GM19372 (cell line): ENCODE data around the gene KCNJ6.
"Not testable (repeated sequence)": the region's sequence is repeated elsewhere in the genome, so short reads cannot be mapped to it uniquely, and the experiment has no call there.

Experiments
- ATAC-seq: cut with Tn5 transposase; IDR thresholded peaks from one replicate; pipeline ENCODE4 v1.9.1; 2021; ENCODE audit warnings: mild to moderate bottlenecking, low read depth, moderate library complexity; ENCODE audit not compliant: unreplicated experiment

KCNJ6 gene

DNA sequence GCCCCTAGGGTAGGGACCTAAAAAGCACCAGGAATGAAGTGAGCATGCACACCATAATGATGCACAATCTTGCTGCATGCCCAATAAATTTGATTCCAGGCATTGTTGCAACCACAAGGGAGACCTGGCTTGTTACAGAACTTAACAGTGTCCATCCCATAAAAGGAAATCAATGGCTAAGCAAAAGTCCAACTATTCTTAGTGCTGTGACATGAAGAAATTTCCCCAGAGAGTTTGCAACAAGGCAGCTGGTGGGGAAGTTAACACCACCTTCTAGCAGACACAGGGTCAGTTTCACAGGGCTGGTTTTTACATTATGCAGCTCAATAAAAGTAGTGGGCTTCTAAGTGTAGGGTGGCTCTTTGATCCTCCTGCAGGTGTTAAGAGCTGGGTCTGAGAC, 221.1 kb downstream of the KCNJ6 start:
- ATAC-seq, result no peak

DNA sequence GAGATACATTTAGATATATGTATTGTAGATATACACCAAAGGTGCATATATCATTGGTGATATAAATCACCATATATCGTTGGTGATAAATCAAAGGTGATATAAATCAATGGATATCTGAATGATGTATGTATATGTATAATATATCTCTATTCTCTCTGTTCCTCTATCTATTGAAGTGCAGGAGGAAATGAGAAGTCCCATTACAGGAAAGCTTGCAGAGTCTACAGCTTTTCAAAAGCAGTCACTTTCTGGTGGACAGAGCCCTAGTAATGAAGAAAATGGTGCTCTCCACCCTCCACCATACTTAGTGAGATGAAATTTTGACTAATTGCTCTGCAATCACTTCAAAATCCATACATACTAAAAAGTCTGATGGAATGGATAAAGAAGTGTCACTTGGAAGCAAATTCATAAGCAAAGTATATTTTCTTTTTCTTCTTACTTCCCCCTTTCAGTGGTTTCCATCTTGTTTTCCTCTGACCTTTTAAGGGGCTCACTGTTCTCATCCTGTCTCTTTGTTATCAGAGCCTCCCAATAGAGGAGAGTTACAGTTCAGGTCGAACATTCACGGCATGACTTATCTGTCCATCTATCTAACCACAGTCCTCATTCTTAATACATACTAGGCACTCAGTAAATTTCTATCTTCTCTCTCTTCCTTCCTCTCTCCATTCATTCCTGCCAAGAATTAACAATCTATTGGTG, 227.2 kb downstream of the KCNJ6 start:
- ATAC-seq, result no peak

DNA sequence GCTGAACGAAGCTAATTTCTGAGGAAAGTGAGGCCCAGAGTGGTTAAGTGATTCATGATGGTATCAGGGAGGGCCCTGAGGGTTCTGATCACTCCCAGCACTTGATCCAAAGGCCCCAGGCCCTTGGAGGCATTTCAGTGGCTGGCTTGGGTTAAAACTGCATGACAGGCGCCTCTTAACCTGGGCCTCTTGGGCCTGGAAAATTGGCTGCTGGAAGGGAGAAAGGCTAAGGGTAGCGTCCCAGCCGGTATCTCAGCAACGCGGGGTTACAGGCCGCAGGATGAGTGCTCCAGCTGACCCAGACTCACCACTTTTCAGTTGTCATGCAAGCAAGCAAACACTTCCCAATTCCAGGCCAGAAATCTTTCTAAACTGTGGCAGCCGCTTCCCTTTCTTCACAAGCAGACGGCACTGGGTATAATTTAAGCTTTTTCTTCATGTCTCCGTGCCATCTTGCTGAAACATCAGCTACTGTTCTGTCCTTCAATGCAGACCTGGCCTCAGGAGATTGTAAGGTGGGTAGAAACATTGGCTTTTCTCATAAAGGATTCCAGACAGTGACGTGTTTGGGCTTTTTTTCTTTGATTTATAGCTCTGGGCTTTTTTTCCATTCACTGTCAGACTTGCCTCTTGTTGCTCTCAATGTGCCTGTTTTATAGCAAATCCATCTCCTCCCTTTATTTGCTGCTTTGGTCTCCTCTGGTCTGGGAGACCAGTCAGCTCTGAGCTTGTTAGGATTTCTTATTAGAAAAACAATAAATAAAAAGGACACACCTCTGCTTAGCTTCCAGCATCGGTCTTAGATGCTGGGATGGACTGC, 229.1 kb downstream of the KCNJ6 start:
- ATAC-seq, result no peak

DNA sequence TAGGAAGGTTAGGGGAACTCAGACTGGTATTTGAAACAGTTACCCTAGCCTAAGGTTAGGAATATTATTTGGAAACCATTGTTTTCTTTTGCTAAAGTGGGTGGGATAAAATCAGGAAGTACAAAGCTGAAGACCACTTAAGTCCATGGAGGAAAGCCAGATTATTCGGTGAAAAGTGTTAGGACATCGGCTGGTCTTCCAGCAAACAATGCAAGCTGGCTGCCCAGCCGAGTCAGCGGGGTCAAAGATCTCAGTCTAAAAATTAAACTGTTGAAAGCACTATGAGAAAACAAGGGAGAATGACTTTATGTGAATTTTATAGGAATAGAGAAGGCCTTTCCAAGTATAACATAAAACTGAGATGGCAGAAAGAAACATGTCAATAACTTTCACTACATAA, 231.7 kb downstream of the KCNJ6 start:
- no peak for ATAC-seq

DNA sequence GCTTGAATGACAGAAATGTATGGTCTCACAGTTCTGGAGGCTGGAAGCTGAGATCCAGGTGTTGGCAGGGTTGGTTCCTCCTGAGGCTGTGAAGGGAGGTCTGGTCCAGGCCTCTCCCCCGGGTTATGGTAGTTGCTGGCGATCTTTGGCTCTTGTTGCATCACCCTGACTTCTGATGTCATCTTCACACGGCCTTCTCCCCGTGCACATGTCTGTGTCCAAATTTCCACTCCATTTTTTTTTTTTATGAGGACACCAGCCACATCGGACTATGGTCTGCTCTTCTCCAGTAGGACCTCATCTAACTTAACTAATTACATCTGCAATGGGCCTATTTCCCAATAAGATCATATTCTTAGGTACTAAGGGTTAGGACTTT, 232.2 kb downstream of the KCNJ6 start:
- ATAC-seq, result no peak

DNA sequence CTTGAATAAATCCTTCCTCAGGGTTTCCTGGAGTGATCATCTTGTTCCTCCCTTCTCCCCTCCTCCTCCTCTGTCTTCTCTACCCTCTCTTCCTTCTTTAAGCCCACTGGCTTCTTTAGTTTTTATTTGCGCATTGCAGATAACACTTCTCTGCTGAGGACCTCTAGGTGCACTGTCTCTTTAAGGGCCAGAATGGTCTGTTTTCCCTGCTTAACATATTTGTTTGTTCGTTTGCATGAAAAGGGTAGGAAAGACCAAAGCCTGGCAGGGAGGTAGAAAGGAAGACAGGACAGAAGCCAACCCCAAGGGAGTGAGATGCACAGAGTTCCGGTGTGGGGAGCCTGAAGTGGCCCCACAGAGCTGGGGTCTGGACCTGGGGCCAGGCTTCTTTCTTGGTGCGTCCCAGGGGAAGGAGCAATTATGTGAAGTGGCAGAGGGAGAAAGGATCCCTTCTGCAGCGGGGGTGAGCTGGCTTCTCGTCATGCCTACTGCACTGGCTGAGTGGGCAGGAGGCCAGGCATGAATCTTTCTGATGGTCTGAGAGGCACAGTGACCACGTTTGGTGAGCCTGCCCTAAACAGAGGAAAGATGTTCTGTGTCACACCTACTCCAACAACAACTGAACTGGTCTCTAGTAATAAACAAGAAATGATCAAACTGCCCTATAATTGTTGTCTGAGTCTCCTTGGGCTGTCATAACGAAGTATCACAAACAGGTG, 232.7 kb downstream of the KCNJ6 start:
- ATAC-seq, result no peak

DNA sequence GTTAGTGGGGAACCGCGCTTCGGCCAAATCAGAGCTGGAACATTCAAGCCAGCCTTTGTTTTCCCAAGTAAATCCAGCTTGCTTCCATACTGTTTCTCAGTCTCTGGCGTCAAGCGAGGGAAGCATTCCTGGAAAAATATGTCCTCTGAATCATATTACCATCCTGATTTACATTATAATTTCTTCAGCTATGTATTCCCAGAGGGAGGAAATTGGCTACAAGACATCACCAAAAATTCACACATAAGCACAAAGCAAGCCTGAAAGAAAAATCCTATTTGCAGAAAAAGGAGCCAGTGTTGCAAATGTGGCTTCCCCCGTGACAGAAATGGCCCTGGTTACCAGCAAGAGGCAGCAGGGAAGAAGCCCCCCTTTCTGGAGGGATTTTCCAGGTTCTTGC, 233.3 kb downstream of the KCNJ6 start:
- ATAC-seq, result no peak

DNA sequence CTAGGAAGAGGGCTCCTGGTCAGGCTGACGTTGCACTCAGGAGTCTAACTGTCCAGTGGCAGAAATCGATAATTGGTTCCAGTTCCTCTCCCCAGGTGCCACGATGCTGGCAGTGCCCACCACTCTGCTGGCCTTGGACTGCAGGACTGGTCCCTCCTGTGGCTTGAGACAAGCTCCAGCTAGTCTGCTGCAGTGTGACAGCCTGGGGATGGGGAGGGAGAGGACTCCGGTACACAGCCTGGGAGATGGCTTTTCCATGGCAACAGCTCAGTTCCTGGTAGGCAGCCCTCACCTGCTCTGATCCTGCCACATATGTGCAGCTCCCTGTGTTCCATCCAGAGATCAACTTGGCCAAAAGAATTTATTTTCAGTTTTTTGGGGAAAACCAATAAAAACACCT, 239.3 kb downstream of the KCNJ6 start:
- ATAC-seq, result no peak

DNA sequence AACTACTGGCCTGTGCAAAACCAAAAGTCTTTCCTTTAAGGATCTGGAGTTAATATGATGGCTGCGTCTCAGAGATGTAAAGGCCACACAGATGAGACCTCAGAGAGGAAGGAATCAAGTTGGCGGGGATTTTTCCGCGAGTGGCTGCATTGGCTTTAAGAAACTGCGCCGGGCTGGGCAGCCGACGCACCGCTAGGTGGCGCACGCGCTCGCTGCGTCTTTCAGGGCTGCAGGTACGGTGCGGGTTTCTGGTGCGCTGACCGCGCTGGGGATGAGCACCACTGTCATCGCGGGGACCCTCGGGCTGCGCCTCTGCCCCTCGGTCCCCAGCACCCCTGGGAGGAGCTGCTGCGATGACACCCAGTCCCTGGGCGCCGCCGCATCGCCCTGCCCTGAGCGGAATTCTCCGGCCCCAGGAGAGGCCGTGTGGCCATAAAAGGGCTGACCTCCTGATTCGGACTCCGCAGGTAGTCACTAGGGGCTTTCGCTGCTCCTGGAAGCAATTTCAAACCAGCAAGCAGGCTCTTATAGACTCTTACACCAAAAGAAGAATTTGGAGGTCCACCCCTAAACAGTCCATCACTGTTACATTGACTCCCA, 241.0 kb downstream of the KCNJ6 start:
- no peak for ATAC-seq

DNA sequence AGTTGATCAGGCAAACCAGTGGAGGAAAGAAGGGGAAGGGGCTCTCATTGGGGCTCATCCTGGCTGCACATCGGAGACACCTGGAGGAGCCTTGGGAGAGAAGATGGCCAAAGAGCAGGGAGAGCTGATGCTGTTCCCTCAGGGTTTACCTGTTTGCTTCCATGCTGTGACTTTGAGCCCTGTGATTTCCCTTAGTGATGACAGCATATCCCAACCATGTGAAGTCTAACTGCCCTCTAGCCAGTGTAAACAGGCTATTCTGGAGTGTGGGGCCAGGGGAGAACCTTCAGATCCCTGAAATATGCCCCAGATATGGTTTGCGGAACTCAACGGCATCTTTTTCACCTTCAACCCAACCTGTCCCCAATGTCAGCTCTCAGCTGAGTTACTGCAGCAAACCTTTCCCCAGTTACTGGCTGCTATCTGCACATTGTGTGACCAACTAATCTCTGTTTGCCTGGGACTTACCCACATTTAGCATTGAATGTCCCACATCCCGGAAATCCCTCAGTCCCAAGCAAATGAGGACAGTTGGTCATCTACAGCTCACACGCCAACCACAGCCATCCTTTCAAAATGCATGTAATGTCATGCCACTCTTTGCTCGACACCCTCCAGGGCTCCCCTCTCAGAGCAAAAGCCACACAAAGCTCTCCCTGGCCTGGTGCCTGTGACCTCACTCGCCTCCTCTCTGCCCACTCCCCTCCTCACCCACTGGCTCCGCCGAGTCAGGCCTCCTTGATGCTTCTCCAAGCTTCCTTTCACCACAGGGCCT, 242.3 kb downstream of the KCNJ6 start:
- ATAC-seq, result no peak

DNA sequence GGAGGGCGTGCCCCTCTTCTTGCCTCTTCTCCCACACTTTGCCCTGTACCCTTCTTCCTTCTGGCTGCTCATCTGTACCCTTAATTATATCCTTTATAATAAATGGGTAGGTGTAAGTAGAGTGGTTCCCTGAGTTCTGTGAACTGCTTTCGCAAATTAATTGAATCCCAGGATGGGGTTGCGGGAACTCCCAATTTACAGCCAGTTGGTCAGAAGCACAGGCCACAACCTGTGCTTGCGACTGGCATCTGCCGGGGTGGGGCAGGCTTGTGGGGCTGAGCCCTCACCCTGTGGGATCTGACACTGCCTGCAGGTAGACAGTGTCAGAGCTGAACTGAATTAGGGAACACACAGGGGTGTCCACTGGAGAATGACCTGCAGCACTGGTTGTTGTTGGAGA, 244.9 kb downstream of the KCNJ6 start:
- no peak for ATAC-seq

DNA sequence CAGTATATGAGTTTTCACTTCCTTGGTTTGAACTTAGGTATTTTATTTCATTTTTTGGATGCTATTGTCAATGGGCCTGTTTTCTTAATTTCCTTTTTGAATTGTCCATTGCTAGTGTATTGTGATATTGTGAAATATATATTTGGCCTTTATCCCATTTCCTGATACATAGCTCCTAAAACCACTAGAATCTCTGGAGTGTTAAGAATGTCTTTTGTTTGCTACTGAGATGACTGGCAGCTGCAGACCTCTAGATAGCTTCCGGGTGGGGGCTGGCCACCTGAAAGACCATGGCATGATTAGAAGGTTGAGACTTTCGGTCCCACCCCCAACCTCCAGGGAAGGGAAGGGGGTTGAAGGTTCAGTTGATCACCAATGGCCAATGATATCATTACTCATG, 245.4 kb downstream of the KCNJ6 start:
- no peak for ATAC-seq

DNA sequence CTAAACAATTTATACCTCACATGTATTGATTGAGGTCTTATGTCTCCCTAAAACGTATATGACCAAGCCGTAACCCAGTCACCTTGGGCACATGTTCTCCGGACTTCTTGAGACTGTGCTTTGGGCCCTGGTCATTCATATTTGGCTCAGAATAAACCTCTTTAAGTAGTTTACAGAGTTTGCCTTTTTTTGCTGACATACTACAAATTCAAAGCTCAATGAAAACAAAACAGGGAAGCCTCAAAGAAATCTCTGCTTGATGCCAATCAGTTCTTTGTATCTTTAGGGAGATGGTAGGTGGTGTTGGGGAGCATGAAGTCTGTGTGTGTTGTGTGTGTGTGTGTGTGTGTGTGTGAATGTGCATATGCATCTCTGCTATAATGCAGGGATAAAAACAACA, 247.0 kb downstream of the KCNJ6 start:
- no peak for ATAC-seq

DNA sequence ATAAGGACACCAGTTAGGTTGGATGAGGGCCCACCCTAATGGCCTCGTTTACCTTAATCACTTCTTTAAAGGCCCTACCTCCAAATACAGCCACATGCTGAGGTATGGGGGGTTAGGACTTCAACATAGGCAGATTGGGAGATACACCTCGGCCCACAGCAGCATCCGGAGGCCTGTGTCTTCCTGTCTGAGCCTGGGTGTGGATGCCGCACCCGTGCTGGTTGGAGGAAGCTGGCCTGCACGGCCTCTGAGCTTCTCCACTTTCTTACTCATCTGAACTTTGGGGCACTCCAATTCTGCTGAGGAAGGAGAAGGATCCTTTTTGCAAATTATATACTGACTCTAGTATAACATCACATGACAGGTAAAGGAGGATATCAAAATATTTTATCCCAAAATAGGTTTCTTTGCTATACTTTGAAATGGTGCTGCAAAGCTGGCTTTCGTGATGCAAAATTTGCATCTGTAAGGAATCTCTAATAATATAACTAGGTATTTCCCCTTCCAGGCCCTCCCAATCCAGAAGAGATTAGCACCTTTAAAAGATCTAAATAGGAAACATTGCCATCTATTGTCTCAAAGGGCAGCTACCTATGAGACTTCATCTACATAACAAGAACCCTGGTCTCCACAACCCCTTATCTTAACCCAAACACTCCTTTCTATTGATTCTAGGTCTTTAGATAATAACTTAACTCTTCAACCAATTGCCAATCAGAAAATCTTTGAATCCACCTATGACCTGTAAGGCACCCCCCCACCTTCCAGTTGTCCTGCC, 247.6 kb downstream of the KCNJ6 start:
- no peak for ATAC-seq

DNA sequence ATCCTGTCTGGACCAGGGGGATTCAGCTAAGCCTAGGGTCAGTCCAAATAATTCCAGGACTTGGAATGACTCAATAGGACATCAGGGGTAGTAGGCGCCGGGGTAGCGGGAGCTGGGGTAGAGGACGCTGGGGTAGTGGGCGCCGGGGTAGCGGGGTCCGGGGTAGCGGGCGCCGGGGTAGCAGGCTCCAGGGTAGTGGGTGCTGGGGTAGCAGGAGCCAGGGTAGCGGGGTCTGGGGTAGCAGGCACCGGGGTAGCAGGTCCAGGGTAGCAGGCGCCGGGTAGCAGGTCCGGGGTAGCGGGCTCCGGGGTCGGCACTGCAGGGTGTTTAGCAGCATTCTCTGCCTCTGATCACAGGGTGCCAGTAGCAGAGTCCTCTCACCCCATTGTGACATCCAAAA, 248.9 kb downstream of the KCNJ6 start:
- ATAC-seq, result no peak

DNA sequence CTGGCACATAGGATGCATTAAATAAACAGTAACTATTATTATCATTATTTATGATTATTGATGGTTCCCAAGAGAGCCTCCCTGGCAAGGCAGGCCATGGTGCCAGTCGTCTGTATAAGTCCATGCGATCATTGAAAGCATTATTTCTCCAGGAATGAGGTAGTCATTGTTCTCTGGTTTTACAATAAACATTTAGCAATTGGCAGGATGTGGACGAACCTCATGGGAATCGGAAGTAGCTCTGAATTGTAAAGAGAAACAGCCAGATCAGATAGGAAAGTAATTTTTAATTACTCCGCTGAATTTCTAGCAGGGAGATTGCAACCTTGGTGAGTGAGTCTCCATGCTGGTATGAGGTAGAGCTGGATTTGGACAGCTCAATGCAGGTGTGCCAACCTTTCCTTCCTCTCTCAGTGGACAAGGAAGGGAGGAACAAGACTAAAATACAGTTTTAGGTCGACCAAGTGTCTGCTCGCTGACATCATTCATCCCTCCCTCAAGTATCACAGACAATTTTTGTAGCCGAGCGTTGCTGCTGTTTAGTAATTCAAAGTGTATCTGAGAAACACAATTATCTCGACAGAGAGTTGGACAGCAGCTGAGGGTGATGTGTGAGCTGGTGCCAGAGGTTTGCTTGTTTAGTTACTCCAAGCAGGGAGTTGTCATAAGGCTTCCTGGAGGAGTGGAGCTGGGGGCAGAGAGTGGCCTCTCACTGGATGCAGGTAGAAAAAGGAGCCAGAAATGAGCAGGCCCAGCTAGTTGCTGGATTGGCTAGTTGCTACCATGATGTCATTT, 250.8 kb downstream of the KCNJ6 start:
- ATAC-seq, result no peak

DNA sequence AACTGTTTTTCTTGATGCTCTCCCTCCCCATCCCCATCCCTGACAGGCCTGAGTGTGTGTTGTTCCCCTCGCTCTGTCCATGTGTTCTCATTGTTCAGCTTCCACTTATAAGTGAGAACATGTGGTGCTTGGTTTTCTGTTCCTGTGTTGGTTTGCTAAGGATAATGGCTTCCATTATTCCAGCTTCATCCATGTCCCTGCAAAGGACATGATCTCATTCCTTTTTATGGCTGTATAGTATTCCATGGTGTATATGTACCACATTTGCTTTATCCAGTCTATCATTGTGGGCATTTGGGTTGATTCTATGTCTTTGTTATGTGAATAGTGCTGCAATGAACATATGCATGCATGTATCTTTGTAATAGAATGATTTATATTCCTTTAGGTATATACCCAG, 254.0 kb downstream of the KCNJ6 start:
- not testable (repeated sequence) for ATAC-seq

DNA sequence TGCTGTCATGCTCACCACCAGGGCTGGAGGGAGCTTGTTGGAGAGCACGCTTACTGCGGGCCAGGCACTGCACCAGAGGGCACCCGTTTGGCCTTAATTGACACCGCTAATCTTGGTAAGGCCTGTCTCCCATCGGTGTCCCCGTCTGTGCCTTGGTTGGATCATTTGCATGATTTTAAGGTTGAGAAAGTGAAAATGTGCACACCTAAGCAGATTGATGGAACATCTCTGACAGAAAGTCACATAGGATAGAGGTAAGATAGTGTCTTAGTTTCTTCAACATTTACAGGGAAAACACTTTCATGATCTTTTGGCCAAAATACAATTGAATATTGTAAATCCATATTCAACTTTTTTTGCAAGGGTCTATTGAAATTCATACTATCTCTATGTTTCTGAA, 255.5 kb downstream of the KCNJ6 start:
- no peak for ATAC-seq

DNA sequence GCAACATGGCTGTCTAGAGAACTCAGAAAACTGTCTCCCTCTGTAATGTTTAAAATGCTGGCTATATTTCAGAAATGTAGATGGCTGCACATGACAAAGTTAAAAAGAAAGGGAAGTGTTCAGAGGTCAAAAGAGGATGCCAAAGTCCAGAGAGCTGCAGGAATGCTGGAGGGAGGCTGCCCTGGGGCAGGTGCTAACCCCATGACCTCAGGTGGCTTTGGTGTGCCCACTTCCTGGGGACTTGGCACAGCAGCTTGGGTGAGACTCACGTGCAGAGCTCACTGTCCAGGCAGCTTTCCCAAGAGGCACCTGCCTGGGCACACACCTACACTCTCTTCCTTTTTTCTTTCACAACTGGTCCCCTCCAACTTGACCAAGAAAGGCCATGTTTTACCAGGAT, 256.4 kb downstream of the KCNJ6 start:
- no peak for ATAC-seq
